SU-DHL-6 (cell line): Measurements from ENCODE around the gene ENDOD1.

Experiments
- EZH2phosphoT487 ChIP-seq: fragments of 200-600 bp; sonication (generic), shearing (Covaris generic); conservative IDR thresholded peaks from 2 replicates; pipeline ENCODE4 v1.6.1; 2018; ENCODE audit warnings: mild to moderate bottlenecking, antibody characterized with exemption, low read length, moderate library complexity, mixed read lengths
- TF ChIP-seq, protein P1 (sequence below): fragments of 200-600 bp; sonication (generic); IDR thresholded peaks from one replicate; pipeline ENCODE4 v1.5.1; 2017; ENCODE audit warnings: antibody characterized with exemption, mild to moderate bottlenecking, low read length, moderate library complexity; ENCODE audit not compliant: insufficient read depth, poor library complexity, severe bottlenecking

DNA sequence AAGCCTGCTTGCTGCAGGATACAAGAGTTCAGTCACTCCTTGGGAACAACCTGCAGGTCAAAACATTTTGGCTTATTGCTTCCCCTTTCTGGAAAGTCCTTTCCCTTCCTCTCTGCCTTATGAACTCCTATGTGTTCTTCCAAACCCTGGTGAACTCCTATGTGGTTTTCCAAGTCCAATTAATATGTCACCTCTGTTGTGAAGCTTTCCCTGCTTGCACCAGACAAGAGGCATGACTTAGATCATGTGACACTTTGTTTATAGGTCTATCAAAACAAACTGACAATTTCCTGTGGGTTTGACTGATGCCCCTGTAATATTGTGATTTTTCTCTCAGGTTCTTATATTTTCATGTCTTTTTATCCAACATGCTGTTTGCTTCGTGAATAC lies 64.2 kb downstream of the ENDOD1 start:
- TF ChIP-seq, protein P1, sequence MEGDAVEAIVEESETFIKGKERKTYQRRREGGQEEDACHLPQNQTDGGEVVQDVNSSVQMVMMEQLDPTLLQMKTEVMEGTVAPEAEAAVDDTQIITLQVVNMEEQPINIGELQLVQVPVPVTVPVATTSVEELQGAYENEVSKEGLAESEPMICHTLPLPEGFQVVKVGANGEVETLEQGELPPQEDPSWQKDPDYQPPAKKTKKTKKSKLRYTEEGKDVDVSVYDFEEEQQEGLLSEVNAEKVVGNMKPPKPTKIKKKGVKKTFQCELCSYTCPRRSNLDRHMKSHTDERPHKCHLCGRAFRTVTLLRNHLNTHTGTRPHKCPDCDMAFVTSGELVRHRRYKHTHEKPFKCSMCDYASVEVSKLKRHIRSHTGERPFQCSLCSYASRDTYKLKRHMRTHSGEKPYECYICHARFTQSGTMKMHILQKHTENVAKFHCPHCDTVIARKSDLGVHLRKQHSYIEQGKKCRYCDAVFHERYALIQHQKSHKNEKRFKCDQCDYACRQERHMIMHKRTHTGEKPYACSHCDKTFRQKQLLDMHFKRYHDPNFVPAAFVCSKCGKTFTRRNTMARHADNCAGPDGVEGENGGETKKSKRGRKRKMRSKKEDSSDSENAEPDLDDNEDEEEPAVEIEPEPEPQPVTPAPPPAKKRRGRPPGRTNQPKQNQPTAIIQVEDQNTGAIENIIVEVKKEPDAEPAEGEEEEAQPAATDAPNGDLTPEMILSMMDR: no peak
- TF ChIP-seq EZH2phosphoT487: no peak
